ENCODE measurements around the gene CACNA1D.

CACNA1D gene

GRCh38 chr3:53823026-53823955 lies 328.9 kb downstream of the CACNA1D start:
- DNase-seq (ENCODE audit: low read depth), result no peak

GRCh38 chr3:53823956-53824657 lies 329.7 kb downstream of the CACNA1D start:
- DNase-seq (ENCODE audit: low read depth), result no peak

- no peak for DNase-seq (ENCODE audit: low read depth)
Measured at GRCh38 chr3:53824795-53825194, 330.4 kb downstream of the CACNA1D start.

- no peak for DNase-seq (ENCODE audit: low read depth)
Measured at GRCh38 chr3:53826048-53826447, 331.6 kb downstream of the CACNA1D start.

GRCh38 chr3:53828581-53828980 lies 334.2 kb downstream of the CACNA1D start:
- DNase-seq (ENCODE audit: low read depth), result no peak

- DNase-seq (ENCODE audit: low read depth), result no peak
Measured at GRCh38 chr3:53829605-53830004, 335.2 kb downstream of the CACNA1D start.

GRCh38 chr3:53830944-53831343 lies 336.5 kb downstream of the CACNA1D start:
- DNase-seq (ENCODE audit: low read depth), result no peak

GRCh38 chr3:53833053-53833645 lies 338.7 kb downstream of the CACNA1D start:
- no peak for DNase-seq (ENCODE audit: low read depth)

- DNase-seq (ENCODE audit: low read depth), result no peak
Measured at GRCh38 chr3:53833700-53834099, 339.3 kb downstream of the CACNA1D start.

GRCh38 chr3:53834429-53835095 lies 340.2 kb downstream of the CACNA1D start:
- no peak for DNase-seq (ENCODE audit: low read depth)

GRCh38 chr3:53835257-53835656 lies 340.8 kb downstream of the CACNA1D start:
- DNase-seq (ENCODE audit: low read depth), result no peak

GRCh38 chr3:53836084-53836872 lies 341.9 kb downstream of the CACNA1D start:
- DNase-seq (ENCODE audit: low read depth), result no peak

GRCh38 chr3:53837331-53837730 lies 342.9 kb downstream of the CACNA1D start:
- DNase-seq (ENCODE audit: low read depth), result no peak

- no peak for DNase-seq (ENCODE audit: low read depth)
Measured at GRCh38 chr3:53841296-53841695, 346.9 kb downstream of the CACNA1D start.

GRCh38 chr3:53842436-53843194 lies 348.2 kb downstream of the CACNA1D start:
- no peak for DNase-seq (ENCODE audit: low read depth)

GRCh38 chr3:53843195-53844177 lies 349.1 kb downstream of the CACNA1D start:
- no peak for DNase-seq (ENCODE audit: low read depth)

GRCh38 chr3:53844262-53845102 lies 350.1 kb downstream of the CACNA1D start:
- DNase-seq (ENCODE audit: low read depth), result no peak

GRCh38 chr3:53845103-53845880 lies 350.9 kb downstream of the CACNA1D start:
- DNase-seq (ENCODE audit: low read depth), result no peak

Measured in stimulated activated CD8-positive, alpha-beta memory T cell treated with anti-CD3 and anti-CD28 coated beads, Interleukin-12 subunit alpha, Interleukin-12 subunit beta, amount 100 ng/mL, for 4 hours (primary cell).